SK-N-MC (cell line): ENCODE results near the gene ALG3.

Experiments
- EZH2 ChIP-seq: fragments of 200-600 bp; sonication (generic); IDR thresholded peaks from one replicate; pipeline ENCODE4 v1.6.1; 2017; ENCODE audit warnings: antibody characterized with exemption
- FOXP2 ChIP-seq: optimal IDR thresholded peaks from 2 replicates; pipeline ENCODE3; 2011; ENCODE audit warnings: mild to moderate bottlenecking, moderate library complexity; ENCODE audit not compliant: insufficient read depth; ENCODE audit errors: extremely low read length, control extremely low read depth
- POLR2AphosphoS5 ChIP-seq: IDR thresholded peaks from 2 replicates; pipeline ENCODE4 v1.6.1; 2012; ENCODE audit warnings: mild to moderate bottlenecking, low read depth, low read length, borderline replicate concordance

DNA sequence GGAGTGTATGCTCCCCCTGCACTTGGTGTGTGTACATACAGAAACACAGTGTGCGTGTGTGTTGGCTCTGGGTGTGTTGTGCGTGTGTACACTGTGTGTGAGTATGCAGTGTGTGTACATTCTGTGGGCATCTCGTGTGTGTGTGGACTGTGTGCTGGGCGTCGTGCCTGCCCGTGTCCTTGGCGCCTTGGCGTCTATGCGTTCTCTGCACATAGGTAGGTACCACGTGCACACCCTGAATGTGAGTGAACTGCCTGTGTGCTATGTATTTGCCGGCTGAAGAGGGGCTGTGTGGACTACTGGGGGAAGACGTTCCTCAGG is 26.6 kb upstream of the ALG3 start:
- TF ChIP-seq POLR2AphosphoS5 (no peak), EZH2 (no peak), FOXP2 (no peak)
